Jurkat, Clone E6-1 (cell line): ENCODE measurements around the gene MPZL2.

Source experiments
- DNase-seq: peaks from one replicate; pipeline ENCODE4 v3.0.0-alpha.2; 2011; ENCODE audit warnings: low read depth, low spot score
- H3K4me3 ChIP-seq: 2 replicates; pipeline ENCODE4 v1.5.1; 2011; ENCODE audit warnings: mild to moderate bottlenecking, low read length, control low read depth, moderate library complexity

Gene MPZL2

DNA sequence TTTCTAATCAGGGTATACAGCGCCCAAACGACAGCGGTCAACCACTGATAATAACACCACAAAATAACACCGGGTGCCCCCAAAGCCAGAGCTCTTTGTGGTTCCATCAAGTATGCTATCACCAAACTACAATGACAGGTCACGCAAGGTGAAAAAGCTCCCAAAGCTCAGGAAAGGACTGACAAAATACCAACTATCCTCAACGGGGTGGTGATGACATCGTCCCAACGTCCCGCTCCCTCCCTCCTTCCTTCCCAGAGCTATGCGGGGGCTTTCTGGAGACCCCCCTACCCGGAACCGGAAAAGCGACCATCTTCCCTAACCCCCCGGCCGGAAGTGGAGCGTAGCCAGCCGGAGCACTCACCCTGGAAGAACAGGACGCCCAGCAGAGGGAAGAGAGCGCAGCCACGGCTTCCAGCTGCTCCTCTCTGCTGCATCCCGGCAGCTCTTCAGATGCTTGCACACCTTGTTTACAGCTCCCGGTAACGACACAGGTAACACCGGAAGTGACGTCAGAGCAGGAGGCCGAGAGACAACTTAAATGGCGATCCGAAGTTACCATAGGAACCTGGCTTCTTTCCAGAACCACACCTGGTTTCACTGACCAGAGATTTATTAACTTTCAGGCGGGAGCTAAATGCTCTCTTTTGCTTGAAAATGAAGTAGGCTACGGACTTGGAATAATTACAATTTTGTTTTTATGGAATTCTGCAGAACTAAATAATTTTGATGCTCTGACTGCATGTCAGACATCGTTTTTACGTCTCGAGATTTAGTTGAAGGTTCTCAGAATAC is 12.0 kb downstream of the MPZL2 start, which contains the start of gene MPZL3:
TSS of gene MPZL3 (minus strand) at position 508 of the 795 bp plus-strand sequence. CDS start at position 437, 71 bp downstream.
- peak; percentile 86 for DNase-seq
- H3K4me3 ChIP-seq: peak within 1 kb of the TSS; percentile 69

DNA sequence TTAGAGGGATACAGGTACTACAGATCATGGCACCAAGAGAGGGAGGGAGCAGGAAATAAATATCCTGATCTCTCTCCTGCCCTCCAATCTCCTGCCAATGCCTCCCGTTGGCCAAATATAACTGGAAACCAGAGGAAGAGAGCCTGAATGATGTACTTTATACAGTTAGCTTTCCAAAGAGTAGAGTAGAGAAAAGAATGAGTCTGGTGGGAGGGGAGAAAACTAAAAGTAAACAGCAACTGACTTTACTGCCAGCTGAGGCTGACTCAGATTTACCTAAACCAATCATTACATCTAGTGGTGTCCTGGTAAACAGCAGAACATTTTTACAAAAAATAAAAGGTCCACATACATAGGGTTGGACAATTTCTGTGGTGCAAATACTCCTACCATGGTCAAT is 17.1 kb downstream of the MPZL2 start:
- no peak for DNase-seq

DNA sequence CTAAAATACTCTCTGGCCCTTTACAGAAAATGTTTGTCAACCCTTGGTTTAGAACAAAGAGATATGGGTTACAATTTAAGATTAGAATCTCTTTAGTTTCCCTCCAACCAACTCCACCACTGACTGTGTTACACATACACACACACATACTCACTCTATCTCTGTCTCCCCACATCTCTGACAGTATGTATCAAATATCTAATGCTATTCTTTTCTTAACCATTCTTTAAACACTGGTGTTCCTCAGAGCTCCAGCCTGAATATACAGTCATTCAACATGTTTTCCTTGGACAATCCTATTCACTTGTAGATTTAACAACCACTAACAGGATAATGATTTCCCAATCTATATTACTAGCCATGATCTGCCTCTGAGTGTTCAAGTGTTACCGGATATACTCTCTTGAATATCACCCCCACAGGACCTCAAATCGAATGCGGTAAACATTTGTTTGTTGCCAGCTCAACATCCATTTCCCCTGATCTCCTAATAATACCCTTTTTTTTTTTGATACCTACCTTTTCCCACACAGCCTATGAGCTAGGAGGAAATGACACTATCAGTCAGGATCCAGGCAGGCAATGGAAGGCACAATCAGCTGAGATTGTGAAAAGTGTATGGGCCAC is 18.0 kb downstream of the MPZL2 start:
- H3K4me3 ChIP-seq: no peak overlapping the region
- DNase-seq: no peak

More for the DNA sequence above, 17.1 kb downstream of the MPZL2 start:
- H3K4me3 ChIP-seq: no peak overlapping the region

DNA sequence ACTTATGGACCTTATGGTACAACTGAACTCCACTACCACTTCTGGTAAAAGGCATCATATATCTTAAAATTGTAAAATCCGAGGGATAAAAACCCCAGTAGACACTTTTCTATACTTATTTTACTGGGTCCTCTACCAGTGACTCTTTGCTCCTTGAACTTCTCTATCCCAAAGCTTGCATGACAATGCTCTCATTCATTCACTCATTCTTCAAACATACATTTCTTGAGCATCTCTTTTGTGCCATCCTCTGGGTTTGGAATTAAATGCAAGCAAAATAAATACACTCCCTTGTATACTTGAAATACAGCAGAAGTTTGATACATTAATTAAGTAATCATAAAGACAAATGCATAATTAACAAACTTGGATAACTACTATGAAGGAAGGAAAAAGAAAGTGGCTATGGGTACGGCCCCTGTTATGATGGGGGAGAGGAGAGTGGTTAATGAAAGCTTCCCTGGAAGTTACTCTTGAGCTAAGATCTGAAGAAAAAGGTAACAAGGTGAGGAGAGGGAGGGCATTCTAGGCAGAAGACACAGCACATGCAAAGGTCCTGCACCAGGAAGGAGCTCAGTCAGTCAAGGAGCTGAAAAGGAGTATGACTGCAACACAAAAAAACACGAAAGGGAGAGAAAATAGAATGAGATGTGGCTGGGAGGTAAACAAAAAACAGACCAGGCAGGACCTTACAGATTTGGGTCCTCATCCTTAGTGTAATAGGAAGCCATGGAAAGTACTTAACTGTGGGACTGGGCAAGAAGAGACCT is 19.9 kb downstream of the MPZL2 start:
- H3K4me3 ChIP-seq: no peak overlapping the region
- no peak for DNase-seq

DNA sequence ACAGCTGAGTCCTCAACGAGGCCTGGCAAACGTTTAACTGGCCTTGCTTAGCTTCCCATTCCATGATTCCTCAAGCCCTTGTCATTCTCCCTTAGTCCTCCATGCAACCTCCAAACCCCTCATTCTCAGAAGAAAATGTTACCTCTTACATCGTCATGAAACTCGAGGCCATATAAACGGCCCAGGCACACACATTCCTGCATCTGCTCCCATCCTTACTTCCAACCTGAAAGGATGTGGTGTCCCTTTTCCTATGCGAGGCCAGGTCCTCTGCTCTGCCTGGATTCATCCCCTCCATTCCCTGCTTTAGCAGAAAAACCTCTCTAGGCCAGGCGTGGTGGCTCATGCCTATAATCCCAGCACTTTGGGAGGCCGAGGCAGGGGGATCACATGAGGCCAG is 20.9 kb downstream of the MPZL2 start:
- no peak for DNase-seq
- H3K4me3 ChIP-seq: no peak overlapping the region

DNA sequence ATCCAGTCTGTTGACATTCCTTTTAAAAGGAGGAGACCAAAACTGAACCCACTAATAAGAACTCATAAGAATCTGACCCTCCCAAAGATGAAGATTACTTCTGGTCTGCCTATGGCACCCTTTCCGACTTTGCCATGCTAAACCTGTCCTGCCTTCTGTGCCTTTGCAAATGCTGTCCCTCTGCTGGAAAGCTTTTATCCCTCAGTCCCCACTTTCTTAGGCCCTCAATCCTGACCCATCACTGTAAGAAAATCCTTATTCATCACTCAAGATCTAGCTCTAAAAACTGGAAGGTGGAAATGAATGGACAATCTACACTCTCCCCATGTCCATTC is 22.4 kb downstream of the MPZL2 start:
- DNase-seq: no peak
- no peak overlapping the region for H3K4me3 ChIP-seq

DNA sequence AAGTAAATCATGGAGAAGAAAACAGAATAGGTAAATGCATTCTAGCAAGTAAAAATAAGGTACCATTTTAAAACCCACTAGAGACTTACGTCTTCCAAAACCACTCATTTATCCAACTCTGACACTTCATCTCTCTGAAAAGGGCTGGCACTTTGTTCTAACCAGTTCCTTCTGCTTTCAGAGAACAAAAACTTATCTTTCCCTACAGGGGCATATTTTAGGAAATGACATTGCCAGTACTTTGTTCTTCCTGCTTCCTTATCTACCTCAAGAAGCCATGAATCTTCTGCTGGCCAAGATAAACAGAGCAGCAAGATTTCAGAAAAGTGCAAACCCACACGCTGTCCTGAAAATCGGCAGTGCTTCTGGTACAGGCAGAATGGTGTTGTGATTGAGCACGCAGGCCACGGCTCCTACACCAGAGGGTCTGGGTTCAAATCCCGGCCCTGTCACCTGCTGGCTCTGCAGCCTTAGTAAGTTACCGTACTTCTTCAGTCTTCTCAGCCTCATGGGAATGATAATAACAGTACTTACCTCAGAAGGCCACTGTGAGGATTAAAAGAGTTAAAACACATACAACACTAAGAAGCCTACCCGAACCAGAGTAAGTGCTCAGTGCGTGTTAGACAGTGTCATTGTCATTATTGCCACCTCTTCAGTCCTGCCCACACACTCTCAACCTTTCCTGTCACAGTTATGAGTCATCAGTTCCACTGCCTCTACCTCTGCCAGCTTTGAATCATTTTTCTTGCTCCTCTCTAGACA is 22.9 kb downstream of the MPZL2 start:
- DNase-seq: peak; percentile 62
- no peak overlapping the region for H3K4me3 ChIP-seq

DNA sequence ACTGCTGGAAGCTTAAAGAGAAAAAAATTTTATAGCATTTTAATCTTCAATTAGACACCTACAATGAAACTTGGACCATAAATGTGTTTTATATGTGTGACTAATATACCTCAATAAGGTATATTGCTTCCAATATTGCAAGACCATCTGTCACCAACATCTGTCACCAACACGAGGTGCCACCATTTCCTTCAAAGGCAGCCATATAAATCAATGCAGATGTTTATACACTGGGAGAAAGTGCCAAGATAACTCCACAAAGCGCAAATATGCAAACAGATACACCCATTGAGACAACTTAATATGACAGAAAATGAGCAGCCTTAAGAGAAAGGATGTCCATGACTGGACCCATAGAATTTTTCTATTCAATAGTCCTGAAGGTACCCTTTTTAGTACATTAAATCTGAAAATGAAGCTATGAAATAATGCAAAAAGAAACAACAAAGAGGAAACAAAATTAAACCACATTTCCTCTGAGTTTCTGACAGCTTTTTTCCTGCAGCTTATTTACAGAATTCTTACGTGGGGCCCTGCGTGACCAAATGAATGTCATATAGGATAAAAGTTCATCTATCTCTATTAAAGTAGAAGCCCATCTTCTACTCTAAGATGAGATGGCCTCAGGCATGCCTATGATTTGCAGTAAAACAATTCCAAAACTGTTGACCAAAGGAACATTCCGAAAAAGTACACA is 24.4 kb downstream of the MPZL2 start:
- no peak overlapping the region for H3K4me3 ChIP-seq
- no peak for DNase-seq

DNA sequence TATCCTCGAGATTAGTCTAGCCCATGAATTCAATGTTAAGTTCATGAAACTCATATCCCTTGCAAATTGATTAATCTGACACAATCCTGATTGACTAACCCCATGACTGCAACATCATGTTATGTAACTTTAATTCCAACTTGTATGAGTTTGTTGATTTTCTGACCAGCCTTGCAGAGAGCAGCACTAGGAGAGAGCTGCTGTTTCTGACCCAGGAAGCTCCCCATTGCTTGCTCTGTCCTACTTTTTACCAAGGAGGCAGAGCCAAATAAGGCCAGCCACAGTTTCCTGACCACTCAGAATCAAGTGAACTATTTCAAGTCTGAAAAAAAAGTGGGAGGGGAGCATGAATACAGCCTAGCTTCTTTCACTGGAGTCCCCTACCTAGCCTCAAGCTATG is 25.2 kb downstream of the MPZL2 start:
- no peak overlapping the region for H3K4me3 ChIP-seq
- DNase-seq: no peak

DNA sequence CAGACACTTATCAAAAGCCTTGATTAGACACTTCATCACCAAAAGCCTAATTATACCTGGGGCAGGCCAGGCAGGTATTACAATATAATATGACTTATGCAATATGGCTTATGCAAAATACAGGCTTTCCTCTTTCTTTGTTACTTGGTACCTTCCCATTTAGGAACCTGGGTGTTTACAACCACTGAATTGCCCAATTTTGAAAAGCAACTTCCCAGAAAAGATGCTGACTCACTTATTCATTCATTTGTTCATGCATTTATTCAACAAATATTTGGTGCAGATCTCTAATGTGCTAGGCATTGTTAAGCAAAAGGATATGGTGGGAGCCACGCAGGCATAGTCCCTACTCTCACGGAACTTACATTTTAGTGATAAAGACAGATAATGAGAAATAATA is 25.7 kb downstream of the MPZL2 start:
- H3K4me3 ChIP-seq: no peak overlapping the region
- no peak for DNase-seq

DNA sequence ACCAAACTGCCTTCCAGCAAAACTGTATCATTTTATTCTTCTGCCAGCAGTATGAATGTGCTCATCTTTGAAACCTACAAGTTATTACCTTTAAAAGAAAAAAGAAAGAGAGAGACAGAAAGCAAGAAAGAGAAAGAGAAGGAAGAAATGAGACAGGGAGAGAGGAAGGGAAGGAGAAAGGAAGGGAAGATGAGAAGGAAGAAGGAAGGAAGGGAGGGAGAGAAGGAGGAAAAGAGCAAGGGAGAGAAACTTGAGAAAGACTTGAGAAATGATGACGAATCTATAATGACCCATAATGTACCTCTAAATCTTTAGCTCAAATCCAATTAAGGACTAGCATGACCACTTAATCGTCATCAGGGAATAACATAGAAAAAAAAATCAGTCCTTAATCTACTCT is 27.9 kb downstream of the MPZL2 start:
- H3K4me3 ChIP-seq: no peak overlapping the region
- no peak for DNase-seq

DNA sequence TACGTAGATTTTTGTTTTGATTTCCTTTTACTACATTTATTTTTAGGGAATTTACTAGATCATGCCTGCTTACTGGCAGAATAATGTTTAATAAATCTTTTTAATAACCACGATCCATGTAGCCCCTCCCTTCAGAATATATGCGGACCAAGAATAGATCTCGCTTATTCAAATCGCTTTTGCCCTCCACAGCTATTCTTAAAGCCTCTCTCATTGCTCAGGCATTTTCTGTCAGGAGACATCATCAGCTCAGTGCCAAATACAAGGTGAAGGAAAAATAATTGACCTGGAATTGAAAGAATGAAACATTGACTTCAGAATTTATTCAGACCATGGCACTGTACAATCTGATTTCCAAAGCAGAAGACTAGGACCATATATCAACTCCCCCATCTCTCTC is 29.3 kb downstream of the MPZL2 start:
- no peak for DNase-seq
- H3K4me3 ChIP-seq: no peak overlapping the region

DNA sequence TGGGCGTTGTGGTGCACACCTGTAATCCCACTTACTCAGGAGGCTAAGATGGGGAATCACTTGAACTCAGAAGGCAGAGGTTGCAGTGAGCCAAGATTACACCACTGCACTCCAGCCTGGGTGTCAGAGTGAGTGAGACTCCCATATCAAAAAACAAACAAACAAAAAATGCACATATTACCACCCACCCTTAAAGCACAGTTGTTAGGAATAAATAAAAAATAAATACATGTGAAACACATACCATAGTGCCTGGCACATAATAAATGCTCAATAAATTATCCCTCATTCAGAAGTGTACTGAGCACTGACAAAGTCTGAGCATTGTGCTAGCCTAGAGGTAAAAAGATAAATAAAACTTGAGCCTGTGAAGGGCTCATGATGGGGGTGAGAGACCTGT is 30.2 kb downstream of the MPZL2 start:
- no peak overlapping the region for H3K4me3 ChIP-seq
- DNase-seq: no peak

DNA sequence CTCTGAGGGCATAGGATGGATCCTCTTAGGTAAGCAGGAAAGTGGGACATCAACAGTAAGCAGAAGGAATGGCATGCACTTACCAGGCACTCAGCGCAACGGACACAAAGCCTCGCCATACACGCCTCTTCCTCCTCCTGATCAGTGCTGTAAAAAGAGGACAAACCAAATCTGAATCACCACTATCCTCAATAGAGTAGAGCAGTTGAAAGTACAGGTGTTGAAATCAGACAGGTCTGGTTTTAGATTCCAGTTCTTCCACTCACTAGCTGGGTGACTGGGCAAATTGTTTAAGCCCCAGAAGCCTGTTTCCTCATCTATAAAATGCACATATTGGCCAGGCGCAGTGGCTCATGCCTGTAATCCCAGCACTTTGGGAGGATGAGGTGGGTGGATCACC is 30.7 kb downstream of the MPZL2 start:
- DNase-seq: no peak
- no peak overlapping the region for H3K4me3 ChIP-seq

DNA sequence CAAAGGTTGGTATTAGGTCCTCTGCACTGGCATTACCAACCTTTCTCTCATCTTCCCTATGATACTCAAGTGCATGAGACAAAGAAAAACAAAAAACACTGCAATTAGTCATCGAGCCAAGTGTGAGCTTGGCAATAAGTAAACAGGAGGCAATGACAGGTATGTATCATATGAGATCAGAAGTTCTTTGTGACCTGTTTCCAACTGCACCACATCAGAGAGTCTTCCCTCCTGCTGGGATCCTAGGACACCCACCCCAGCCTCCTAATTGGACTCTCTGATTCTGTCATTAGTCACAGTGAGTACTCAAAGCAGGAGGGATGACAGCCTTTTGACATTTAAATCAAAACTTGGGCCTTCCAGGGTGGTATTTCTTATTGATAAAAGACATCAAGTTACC is 31.4 kb downstream of the MPZL2 start:
- DNase-seq: no peak

DNA sequence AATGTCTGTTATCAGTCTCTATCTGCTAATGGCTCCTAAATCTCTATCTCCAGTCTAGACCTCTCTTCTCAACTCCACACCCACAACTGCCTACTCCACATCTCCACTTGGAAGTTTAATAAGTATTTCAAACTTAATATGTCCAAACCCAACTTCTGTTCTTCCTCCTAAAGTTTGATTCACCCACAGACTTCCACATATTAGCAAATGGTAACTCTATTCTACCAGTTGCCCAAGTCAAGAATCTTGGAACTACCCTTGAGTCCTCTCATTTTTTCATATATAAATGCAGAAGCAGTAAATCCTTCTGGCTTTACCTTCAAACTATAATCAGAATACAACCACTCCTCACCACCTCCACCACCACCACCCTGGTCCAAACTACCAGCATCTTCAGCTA is 32.6 kb downstream of the MPZL2 start:
- H3K4me3 ChIP-seq: no peak overlapping the region
- no peak for DNase-seq

More for the DNA sequence above, 31.4 kb downstream of the MPZL2 start:
- no peak overlapping the region for H3K4me3 ChIP-seq

DNA sequence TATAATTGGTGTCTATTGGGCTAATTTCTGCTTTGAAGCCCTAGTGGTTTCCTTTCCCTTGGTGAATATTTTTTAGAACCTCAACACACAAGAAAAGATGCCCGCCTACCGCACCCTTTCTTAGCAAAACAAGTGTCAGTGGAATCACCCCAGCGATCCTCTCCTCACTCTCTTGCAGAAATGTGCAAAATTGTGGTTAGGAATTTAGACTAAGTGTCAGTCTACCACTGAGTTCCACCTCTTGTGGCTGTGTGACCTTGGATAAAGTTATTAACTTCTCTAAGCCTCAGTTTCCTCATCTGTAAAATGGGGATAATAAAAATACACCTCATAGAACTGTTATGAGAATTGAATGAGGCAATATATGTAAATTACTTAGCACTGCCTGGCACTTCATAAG is 34.0 kb downstream of the MPZL2 start:
- no peak overlapping the region for H3K4me3 ChIP-seq
- DNase-seq: no peak

DNA sequence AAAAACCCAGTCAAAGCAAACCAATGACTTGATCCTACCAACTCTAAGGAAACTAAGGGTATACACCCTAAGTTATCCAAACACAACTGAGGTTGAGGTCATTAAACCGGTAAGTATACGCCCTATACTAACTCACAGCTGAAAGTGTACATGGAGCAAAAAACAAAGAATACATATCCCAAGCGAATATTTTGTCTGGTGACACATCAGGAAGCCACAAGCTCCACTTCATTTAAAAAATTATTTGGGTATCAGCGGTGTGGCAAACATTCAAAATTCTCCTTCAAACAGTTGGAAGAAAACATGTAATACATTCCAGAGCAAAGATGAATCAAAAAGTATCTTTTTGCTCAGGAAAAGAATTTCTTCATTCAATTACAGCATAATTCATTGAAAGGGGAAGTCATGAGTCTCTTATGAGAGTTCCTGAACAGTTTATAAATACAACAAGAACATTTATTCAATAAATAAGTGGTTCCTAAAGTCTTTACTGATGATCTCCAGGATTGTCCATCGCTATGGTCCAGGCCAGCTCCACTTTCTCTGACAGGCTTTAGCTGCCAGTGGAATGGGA is 34.7 kb downstream of the MPZL2 start:
- H3K4me3 ChIP-seq: no peak overlapping the region
- DNase-seq: no peak
